ENCODE results near the gene KIF23. TPM values are rescaled to one million over a fixed set of nuclear protein-coding genes. Genes with fewer than 3 reads are reported as not detected.

KIF23 gene
- polyA plus RNA-seq, 1 donor (not counting 4 experiments of a cell fraction or from before 2014, with no cell fraction given) = 28.8 TPM

DNA sequence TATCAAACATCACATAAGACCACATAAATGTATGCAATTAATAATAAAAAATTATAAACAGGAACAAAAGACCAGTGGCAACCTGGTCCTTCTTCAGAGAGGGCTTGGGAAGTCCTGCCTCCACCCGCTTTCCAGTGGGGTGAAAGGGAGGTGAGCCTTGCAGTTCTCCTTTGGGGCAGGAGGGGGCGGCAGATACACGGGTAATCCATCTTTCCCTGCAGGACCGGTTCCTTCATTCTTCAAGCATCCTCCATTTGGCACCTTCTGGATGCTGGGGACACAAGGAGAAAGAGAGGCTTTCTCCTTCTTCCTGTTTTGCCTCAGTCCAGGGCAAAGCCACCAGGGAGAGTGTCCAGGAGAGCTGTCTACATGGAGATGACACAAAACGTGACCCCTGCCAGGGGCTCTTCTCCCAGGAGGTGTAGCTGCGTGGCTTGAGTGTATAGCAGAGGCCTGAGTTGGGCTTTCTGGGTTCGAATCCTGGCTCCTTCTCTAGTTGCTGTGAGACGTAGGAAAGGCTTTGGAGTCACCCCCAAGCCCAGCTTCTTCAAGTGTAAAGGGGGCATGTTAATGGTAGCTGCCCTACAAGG is 61.7 kb downstream of the KIF23 start:
- Histone ChIP-seq H3K27me3 (ENCODE audit: control insufficient read depth, extremely low read depth, insufficient read depth, low read length) (peaks cover 6% of the 10 kb centered on the region), H3K4me1 (ENCODE audit: control insufficient read depth, extremely low read depth, insufficient read depth, low read length) (peaks cover 5% of the 10 kb centered on the region), H4K20me1 (ENCODE audit: control insufficient read depth, extremely low read depth, insufficient read depth, low read length) (no peaks in the 10 kb centered on the region), H3K9ac (ENCODE audit: control insufficient read depth, extremely low read depth, insufficient read depth, low read length) (no peak overlapping the region), H3K27ac (ENCODE audit: control insufficient read depth, insufficient read depth, low read length) (no peak overlapping the region), H3K79me2 (ENCODE audit: control insufficient read depth, insufficient read depth, low read length) (no peaks in the 10 kb centered on the region), H2AFZ (ENCODE audit: control insufficient read depth, low read length) (no peak overlapping the region), H3K4me3 (ENCODE audit: control insufficient read depth in 2 of 3, extremely low read depth in 1 of 3, insufficient read depth in 2 of 3, low read depth in 1 of 3, low read length in 3 of 3) (no peak overlapping the region), H3K9me1 (ENCODE audit: control insufficient read depth, extremely low read depth, insufficient read depth, low read length) (no peaks in the 10 kb centered on the region), H3K9me3 (ENCODE audit: control insufficient read depth, low read depth, low read length) (no peaks in the 10 kb centered on the region), H3K36me3 (ENCODE audit: control insufficient read depth in 2 of 2, extremely low read depth in 1 of 2, insufficient read depth in 2 of 2, low read length in 2 of 2) (no peaks in the 10 kb centered on the region), H3K4me2 (ENCODE audit: control insufficient read depth, extremely low read depth, insufficient read depth, low read depth, low read length) (no peak overlapping the region)
- FAIRE-seq = peak; percentile 95
- TF ChIP-seq, protein P1, sequence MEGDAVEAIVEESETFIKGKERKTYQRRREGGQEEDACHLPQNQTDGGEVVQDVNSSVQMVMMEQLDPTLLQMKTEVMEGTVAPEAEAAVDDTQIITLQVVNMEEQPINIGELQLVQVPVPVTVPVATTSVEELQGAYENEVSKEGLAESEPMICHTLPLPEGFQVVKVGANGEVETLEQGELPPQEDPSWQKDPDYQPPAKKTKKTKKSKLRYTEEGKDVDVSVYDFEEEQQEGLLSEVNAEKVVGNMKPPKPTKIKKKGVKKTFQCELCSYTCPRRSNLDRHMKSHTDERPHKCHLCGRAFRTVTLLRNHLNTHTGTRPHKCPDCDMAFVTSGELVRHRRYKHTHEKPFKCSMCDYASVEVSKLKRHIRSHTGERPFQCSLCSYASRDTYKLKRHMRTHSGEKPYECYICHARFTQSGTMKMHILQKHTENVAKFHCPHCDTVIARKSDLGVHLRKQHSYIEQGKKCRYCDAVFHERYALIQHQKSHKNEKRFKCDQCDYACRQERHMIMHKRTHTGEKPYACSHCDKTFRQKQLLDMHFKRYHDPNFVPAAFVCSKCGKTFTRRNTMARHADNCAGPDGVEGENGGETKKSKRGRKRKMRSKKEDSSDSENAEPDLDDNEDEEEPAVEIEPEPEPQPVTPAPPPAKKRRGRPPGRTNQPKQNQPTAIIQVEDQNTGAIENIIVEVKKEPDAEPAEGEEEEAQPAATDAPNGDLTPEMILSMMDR (optimal IDR thresholded peaks at IDR 0.05 in 1 of 3, IDR thresholded peaks at IDR 0.05 in 1 of 3, conservative IDR thresholded peaks at IDR 0.05 in 1 of 3; ENCODE audit: extremely low read depth in 1 of 3, insufficient read depth in 2 of 3, low read length in 3 of 3) = peak; percentile 95 to 97 (median 97)
- no peak for TF ChIP-seq EZH2 (IDR thresholded peaks at IDR 0.05; ENCODE audit: low read length)
- dilution Hi-C loops (cut with MboI; ENCODE audit: extremely low pct_ligation_motif_present, low sequenced_read_pairs) = no loop called here
- DNase-seq (ENCODE audit: low read depth, low spot score) = no peak

GRCh38 chr15:69476704-69477473 is 62.7 kb downstream of the KIF23 start:
- TF ChIP-seq EZH2 (IDR thresholded peaks at IDR 0.05; ENCODE audit: low read length) = no peak
- TF ChIP-seq, protein P1 (optimal IDR thresholded peaks at IDR 0.05 in 1 of 3, IDR thresholded peaks at IDR 0.05 in 1 of 3, conservative IDR thresholded peaks at IDR 0.05 in 1 of 3; ENCODE audit: extremely low read depth in 1 of 3, insufficient read depth in 2 of 3, low read length in 3 of 3) = no peak
- H2AFZ ChIP-seq (ENCODE audit: control insufficient read depth, low read length) = no peak overlapping the region
- no peak overlapping the region for H3K4me2 ChIP-seq (ENCODE audit: control insufficient read depth, extremely low read depth, insufficient read depth, low read depth, low read length)
- H3K4me1 ChIP-seq (ENCODE audit: control insufficient read depth, extremely low read depth, insufficient read depth, low read length) = peaks cover 5% of the 10 kb centered on the region
- H3K79me2 ChIP-seq (ENCODE audit: control insufficient read depth, insufficient read depth, low read length) = no peaks in the 10 kb centered on the region
- H3K9me3 ChIP-seq (ENCODE audit: control insufficient read depth, low read depth, low read length) = no peaks in the 10 kb centered on the region
- H3K9me1 ChIP-seq (ENCODE audit: control insufficient read depth, extremely low read depth, insufficient read depth, low read length) = no peaks in the 10 kb centered on the region
- peaks cover 6% of the 10 kb centered on the region for H3K27me3 ChIP-seq (ENCODE audit: control insufficient read depth, extremely low read depth, insufficient read depth, low read length)
- FAIRE-seq (no peak), DNase-seq (ENCODE audit: low read depth, low spot score) (no peak)
- H4K20me1 ChIP-seq (ENCODE audit: control insufficient read depth, extremely low read depth, insufficient read depth, low read length) = no peaks in the 10 kb centered on the region
- no peak overlapping the region for H3K9ac ChIP-seq (ENCODE audit: control insufficient read depth, extremely low read depth, insufficient read depth, low read length)
- H3K27ac ChIP-seq (ENCODE audit: control insufficient read depth, insufficient read depth, low read length) = no peak overlapping the region
- H3K36me3 ChIP-seq (ENCODE audit: control insufficient read depth in 2 of 2, extremely low read depth in 1 of 2, insufficient read depth in 2 of 2, low read length in 2 of 2) = no peaks in the 10 kb centered on the region
- dilution Hi-C loops (cut with MboI; ENCODE audit: extremely low pct_ligation_motif_present, low sequenced_read_pairs) = no loop called here
- no peak overlapping the region for H3K4me3 ChIP-seq (ENCODE audit: control insufficient read depth in 2 of 3, extremely low read depth in 1 of 3, insufficient read depth in 2 of 3, low read depth in 1 of 3, low read length in 3 of 3)
